Lower leg skin (tissue), 4 donors: Measurements from ENCODE around the gene MET. TPM values are rescaled to one million over a fixed set of nuclear protein-coding genes. Genes with fewer than 3 reads are reported as not detected.

Source experiments
- DNase-seq, 2 donors: peaks; one replicate each; pipeline ENCODE4 v3.0.0-alpha.2; 2019; ENCODE audit warnings: low spot score in 2 of 2
- H3K4me3 ChIP-seq: fragments of 200-600 bp; sonication (generic); 2 replicates; pipeline ENCODE4 v1.5.1; 2017; ENCODE audit warnings: mild to moderate bottlenecking, low read depth; ENCODE audit not compliant: poor library complexity, severe bottlenecking
- POLR2A ChIP-seq, 2 donors: fragments of 450-650 bp; IDR thresholded peaks; one replicate each; pipeline ENCODE4 v1.6.1; 2016 to 2017; ENCODE audit warnings: antibody characterized with exemption in 2 of 2, mild to moderate bottlenecking in 1 of 2, moderate library complexity in 1 of 2
- WGBS, 2 donors: methylation state at CpG; one replicate each; pipeline ENCODE4 v1.1.5; 2018; 5-methylcytosine and 5-hydroxymethylcytosine counted together
- intact Hi-C: fragments of 100-400 bp; cut with DNase I; formaldehyde crosslinking; loops from one replicate; pipeline ENCODE4 v1.15.0; 2023; ENCODE audit warnings: low total_unique reads
- total RNA-seq, 4 donors: library from RNA; depleted of rRNA; stranded (reverse); fragments of >200 nt; gene quantifications; one replicate each; pipeline ENCODE4 v1.1.0, GENCODE V29; 2016
- TF ChIP-seq, protein P1 (sequence below), 3 donors: fragments of 450-650 bp; IDR thresholded peaks; one replicate each; pipeline ENCODE4 v1.5.1; 2016; ENCODE audit warnings: antibody characterized with exemption in 3 of 3, mild to moderate bottlenecking in 3 of 3, moderate library complexity in 2 of 3

MET gene
- total RNA-seq, 4 donors from 2014 or later: 15.8 to 28.2 (median 24.5) TPM

DNA sequence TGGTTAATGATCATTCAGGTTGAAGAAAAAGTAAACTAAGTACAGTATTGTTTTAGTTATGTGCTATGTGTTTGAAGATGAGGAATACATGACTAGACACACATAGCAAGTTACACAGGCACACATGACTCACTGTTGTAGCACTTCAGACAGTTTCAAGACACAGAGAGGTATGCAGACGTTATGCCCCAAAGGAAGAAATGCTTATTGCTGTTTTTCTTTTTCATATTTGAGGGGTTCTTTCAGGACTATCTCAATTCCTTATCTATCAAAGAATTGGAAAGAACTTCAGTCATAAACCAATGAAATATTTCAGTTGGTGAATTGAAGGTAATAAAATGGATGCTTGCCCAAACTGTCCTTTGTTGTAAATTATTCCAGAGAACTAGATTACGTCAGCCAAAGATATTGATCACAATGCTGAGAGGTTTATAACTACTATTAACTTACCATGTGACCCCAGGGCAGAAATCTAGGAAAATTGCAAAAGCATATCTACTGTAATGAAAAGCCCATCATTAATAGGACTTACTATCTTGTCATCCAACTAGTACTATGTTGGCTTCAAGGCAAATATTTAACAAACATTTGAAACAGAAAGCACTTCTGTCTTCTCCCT lies 129.2 kb downstream of the MET start:
- 45 to 46% methylated on average over 2 of the region's 2 CpGs for WGBS, 2 donors
- no peak overlapping the region for H3K4me3 ChIP-seq
- DNase-seq: no peak
- intact Hi-C loops: loop anchor here (5.0 to 10.0 kb wide), 2 partner anchors 129 to 546 kb away; partner anchors contain the start of gene MET
- TF ChIP-seq POLR2A (IDR thresholded peaks at IDR 0.05): no peak
- TF ChIP-seq, protein P1, sequence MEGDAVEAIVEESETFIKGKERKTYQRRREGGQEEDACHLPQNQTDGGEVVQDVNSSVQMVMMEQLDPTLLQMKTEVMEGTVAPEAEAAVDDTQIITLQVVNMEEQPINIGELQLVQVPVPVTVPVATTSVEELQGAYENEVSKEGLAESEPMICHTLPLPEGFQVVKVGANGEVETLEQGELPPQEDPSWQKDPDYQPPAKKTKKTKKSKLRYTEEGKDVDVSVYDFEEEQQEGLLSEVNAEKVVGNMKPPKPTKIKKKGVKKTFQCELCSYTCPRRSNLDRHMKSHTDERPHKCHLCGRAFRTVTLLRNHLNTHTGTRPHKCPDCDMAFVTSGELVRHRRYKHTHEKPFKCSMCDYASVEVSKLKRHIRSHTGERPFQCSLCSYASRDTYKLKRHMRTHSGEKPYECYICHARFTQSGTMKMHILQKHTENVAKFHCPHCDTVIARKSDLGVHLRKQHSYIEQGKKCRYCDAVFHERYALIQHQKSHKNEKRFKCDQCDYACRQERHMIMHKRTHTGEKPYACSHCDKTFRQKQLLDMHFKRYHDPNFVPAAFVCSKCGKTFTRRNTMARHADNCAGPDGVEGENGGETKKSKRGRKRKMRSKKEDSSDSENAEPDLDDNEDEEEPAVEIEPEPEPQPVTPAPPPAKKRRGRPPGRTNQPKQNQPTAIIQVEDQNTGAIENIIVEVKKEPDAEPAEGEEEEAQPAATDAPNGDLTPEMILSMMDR (IDR thresholded peaks at IDR 0.05): no peak

DNA sequence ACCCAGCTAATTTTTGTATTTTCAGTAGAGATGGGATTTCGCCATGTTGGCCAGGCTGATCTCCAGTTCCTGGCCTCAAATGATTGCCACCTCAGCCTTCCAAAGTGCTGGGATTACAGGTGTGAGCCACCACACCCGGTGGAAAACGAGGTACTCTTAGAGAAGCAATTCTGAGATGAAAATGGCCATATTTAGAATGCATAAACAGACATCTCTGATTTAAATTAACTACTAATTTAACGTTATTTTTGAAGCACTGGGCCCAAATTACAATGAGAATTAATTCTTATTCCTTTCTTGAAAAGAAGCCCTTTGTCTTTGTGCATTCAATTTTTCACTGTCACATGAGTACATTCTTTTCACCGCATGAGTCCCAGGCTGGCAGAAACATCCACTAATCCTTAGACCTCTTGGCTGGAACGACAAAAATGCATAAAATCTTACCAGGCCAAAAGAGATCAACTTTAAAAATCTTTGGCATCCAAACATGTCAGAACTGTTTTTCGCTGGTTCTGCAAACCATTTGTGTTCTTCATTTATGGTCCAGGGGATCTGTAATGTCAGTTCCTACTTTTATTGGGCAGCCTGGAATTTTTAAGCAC lies 130.2 kb downstream of the MET start:
- no peak overlapping the region for H3K4me3 ChIP-seq
- no peak for DNase-seq
- intact Hi-C loops: loop anchor here (5.0 to 10.0 kb wide), 2 partner anchors 130 to 547 kb away; partner anchors contain the start of gene MET
- 38 to 44% methylated on average over 7 of the region's 7 CpGs for WGBS, 2 donors
- TF ChIP-seq, protein P1 (IDR thresholded peaks at IDR 0.05): no peak
- TF ChIP-seq POLR2A (IDR thresholded peaks at IDR 0.05): no peak

DNA sequence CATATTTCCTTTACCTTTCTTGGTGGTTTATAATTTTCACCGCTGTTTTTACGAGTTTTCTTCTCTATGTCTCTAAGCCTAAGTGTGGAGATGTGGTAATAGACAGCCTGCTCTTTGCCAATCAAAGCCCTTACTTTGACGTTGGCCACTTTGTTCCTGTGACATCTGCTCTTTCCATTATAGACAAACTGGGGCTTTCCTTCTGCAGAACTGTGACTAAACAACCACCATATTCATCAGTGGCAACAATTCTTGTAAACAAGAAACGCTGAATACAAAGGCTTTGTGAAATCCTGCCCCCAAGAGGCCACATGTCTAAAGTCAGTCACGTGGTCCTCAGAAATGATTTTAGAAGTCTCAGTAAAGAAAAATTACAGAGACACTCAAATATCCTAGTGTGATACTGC lies 130.8 kb downstream of the MET start:
- H3K4me3 ChIP-seq: no peak overlapping the region
- intact Hi-C loops: loop anchor here (5.0 to 10.0 kb wide), 2 partner anchors 130 to 548 kb away; partner anchors contain the start of gene MET

DNA sequence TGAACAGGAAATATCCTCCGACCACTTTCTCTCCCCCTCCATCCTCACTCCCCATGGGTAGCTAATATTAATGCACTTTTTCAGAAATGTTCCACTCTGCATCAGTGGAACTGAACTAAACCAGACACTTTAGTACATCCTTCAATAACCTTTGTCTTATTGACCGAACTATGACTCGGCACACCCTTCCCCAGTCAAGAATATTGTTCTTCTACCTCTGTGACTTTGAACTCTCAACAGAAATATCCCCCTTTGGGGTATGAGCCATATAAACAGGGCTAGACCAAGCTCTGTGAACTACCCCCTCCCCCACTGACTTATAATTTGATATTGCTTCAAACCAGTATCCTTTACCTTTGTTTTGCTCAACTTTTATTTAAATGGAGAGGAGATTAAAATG lies 132.5 kb downstream of the MET start:
- TF ChIP-seq, protein P1 (IDR thresholded peaks at IDR 0.05): no peak
- TF ChIP-seq POLR2A (IDR thresholded peaks at IDR 0.05): no peak
- H3K4me3 ChIP-seq: no peak overlapping the region
- WGBS, 2 donors: 87 to 88% methylated on average over 3 of the region's 3 CpGs
- no peak for DNase-seq
- intact Hi-C loops: loop anchor here (5.0 to 10.0 kb wide), 2 partner anchors 132 to 550 kb away; partner anchors contain the start of gene MET

More for the DNA sequence above, 130.8 kb downstream of the MET start:
- no peak for TF ChIP-seq POLR2A (IDR thresholded peaks at IDR 0.05)
- TF ChIP-seq, protein P1 (IDR thresholded peaks at IDR 0.05): no peak
- no peak for DNase-seq
- 20 to 26% methylated on average over 5 of the region's 5 CpGs for WGBS, 2 donors

DNA sequence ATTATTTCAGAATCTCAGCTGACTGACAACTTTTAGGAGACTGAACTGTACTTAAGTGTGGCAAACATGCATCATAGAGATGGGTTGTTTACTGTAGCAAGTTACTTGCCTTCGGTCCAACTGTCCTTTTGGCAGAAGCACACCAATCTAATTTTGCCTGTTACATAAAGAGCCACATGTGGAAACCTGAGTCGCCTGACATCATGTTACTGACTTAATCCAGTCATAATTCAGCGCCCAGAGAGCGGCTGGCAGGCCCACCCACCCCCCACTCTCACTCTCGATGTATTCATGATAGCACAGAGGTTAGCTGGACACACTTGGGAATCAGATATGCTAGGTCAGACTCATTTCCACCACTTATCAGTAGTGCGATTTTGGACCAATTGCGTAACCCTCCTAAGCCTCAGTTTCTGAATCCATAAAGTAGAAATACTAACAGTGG lies 133.1 kb downstream of the MET start:
- WGBS, 2 donors: 35 to 37% methylated on average over 7 of the region's 7 CpGs

More for the DNA sequence above, 133.1 kb downstream of the MET start:
- H3K4me3 ChIP-seq: no peak overlapping the region
- TF ChIP-seq, protein P1 (IDR thresholded peaks at IDR 0.05): no peak
- TF ChIP-seq POLR2A (IDR thresholded peaks at IDR 0.05): no peak
- intact Hi-C loops: loop anchor here (10.0 kb wide), 1 partner anchor 550 kb away; no protein-coding TSS in a partner anchor
- peak in 1 of 2 donors; percentile 58 for DNase-seq
